ENCODE results near the gene USP33. TPM values are rescaled to one million over a fixed set of nuclear protein-coding genes. Genes with fewer than 3 reads are reported as not detected.

USP33 gene
- total and polyA plus RNA-seq, 9 of the 15 experiments (the other 6 are each of a cell fraction or from before 2014, with no cell fraction given): 22.4 to 83.5 (median 44.7) TPM

GRCh38 chr1:77759071-77760028, at the start of gene USP33 (continued):
- TF ChIP-seq REST (IDR thresholded peaks at IDR 0.05; ENCODE audit: borderline replicate concordance): no peak
- TF ChIP-seq REST (CRISPR knock-in tag; IDR thresholded peaks at IDR 0.05; ENCODE audit: low read depth): no peak
- TF ChIP-seq MTA3 (IDR thresholded peaks at IDR 0.05; ENCODE audit: borderline replicate concordance): no peak; the same call in 1 of the 2 replicates
- no peak for TF ChIP-seq HDAC2 (IDR thresholded peaks at IDR 0.05)
- no peak for TF ChIP-seq TSC22D4 (tag; IDR thresholded peaks at IDR 0.05)
- TF ChIP-seq DMBX1 (CRISPR knock-in tag; IDR thresholded peaks at IDR 0.05; ENCODE audit: borderline replicate concordance): no peak
- 0 out of 4 replicates have a peak, but pooled peaks of 1 of the 2 experiments have one; percentile 23 for TF ChIP-seq ZNF639 (CRISPR knock-in tag; conservative IDR thresholded peaks at IDR 0.05 in 1 of 2, IDR thresholded peaks at IDR 0.05 in 1 of 2)
- TF ChIP-seq CC2D1A (IDR thresholded peaks at IDR 0.05): no peak; the same call in 1 of the 2 replicates
- no peak for TF ChIP-seq ATF3 (IDR thresholded peaks at IDR 0.05)
- TF ChIP-seq ATF3 (CRISPR knock-in tag; conservative IDR thresholded peaks at IDR 0.05): no peak
- TF ChIP-seq HNRNPH1 (optimal IDR thresholded peaks at IDR 0.05; ENCODE audit: low read depth, low read length): no peak
- no peak for TF ChIP-seq USF2 (CRISPR knock-in tag; IDR thresholded peaks at IDR 0.05)
- peak; percentile 61 for TF ChIP-seq TEAD4 (IDR thresholded peaks at IDR 0.05; ENCODE audit: low read length)
- TF ChIP-seq TEAD4 (CRISPR knock-in tag; IDR thresholded peaks at IDR 0.05; ENCODE audit: borderline replicate concordance): no peak
- TF ChIP-seq NR3C1 (CRISPR knock-in tag; IDR thresholded peaks at IDR 0.05): no peak; the same call in 1 of the 2 replicates
